SK-N-SH treated with all-trans-retinoic acid at 6 μM for 48 hours (cell line): ENCODE results near the gene DOCK9.
A peak's percentile ranks its signal among the peaks of the same experiment; 100 is the strongest.

Experiments
- CSRNP3 ChIP-seq: fragments of 250-450 bp; sonication (Bioruptor Pico); IDR thresholded peaks from 2 replicates; pipeline ENCODE4 v1.5.1; 2021; ENCODE audit warnings: mild to moderate bottlenecking, moderate library complexity
- ZFP3 ChIP-seq: fragments of 250-450 bp; sonication (Bioruptor Pico); IDR thresholded peaks from 2 replicates; pipeline ENCODE4 v1.5.0; 2020; ENCODE audit warnings: mild to moderate bottlenecking, moderate library complexity
- ZFP30 ChIP-seq: fragments of 450-650 bp; formaldehyde crosslinking; IDR thresholded peaks from 2 replicates; pipeline ENCODE4 v1.5.0; 2022; ENCODE audit warnings: mild to moderate bottlenecking, moderate library complexity

GRCh38 chr13:98877466-98877865, 100.4 kb downstream of the DOCK9 start:
- peak; percentile 78 for TF ChIP-seq ZFP3 (CRISPR knock-in tag)
- no peak for TF ChIP-seq CSRNP3 (CRISPR knock-in tag)
- TF ChIP-seq ZFP30, result no peak
